COLO668 (cell line): ENCODE data around the gene LMO4.

Experiments
- DNase-seq: peaks from one replicate; lab custom pipeline; 2025; ENCODE audit not compliant: unreplicated experiment; lab: John Stamatoyannopoulos, UW

Gene LMO4

DNA sequence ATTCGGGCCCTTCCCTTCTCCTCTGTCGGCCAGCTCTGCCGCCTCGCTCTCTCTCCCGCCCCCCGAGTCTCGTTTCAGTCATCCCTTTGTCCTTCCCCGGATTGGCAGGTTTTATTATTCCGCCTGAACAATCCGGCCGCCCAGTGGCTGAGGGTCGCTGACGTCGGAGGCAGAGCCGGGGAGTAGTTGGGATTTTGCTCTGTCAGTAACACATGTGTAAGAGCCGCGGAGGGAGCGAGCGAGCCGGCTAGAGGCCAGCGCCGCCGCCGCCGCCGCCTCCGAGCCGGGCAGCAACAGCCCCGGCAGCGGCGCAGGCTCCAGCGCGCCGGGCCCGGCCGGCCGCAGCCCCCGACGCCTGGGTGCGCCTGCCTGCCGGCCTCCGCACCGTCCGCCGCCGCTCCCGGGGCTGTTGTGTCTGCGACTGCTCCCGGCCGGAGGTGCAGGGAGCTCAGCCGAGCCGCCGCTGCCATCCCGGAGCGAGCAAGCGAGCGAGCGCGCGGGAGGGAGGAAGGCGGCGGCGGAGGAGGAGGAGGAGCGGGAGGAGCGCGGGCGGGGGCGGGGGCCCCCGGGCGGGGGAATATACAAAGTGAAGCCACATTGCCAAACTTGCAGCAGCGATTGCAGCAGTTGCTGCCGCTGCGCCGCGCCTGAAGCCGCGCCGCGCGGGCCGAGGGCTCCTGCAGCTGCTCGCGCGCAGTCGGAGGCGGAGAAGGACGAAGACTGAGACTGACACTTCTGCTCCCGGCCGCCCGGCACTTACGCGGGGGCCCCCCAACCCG, at the start of gene LMO4:
LMO4 (plus strand) TSS at position 609 of the 779 bp plus-strand sequence. CDS start 3,136 bp downstream, outside the sequence.
- DNase-seq, result peak; percentile 92

DNA sequence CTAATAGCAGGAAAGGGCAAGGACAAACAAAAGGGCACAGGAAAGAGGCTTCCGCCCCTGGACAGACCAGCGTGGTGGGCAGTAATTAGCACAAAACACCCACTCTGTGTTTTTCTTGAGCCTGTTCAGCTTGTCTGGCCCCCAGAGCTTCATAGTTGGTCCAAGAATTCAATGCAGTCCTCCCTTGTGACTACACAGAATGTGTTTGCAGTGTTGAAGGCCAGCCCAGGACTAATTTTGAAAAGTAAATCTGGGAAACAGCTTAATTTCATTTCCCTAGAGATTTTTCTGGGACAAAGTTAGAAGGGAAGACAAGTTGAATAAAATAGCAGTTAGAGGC, 49.2 kb upstream of the LMO4 start:
- DNase-seq, result no peak

- DNase-seq, result no peak
These were observed 48.6 kb upstream of the LMO4 start for GRCh38 chr1:87279966-87280535.

DNA sequence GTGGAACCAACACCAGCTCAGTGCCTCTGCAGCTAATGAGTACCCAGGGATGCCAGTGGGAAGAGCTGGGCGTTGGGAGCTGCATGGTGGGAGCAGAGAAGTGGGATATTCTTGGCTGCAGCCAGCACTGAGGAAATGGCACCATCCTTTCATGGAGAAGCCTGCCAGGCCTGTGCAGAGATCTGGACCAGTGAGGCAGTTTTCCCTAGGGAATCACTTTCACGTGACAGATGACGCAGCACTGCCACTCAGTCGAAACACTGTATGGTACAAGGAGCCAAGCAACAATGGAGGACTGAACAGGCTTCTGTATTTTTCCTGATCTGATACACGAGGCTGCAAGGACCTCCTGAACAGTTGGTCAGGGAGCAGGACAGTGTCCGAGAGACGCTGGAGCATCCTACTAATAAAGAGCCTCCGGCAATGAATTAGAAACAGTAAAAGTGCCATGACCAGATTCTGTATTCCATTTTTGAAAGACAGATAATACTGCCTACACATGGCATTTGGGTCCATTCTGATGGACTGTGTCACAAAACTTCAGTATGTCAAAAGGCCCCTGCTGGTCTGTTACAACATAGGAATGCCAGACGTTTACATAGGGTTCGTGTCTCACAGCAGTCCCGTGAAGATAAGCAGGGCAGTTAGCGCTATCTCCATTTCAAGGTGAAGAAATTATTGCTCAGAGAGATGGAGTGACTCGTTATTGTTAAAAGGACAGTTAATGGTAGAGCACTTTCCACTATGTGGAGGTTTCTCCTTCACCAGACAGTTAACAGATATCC, 44.0 kb upstream of the LMO4 start:
- DNase-seq, result no peak

- DNase-seq, result no peak
These were observed 37.6 kb upstream of the LMO4 start for GRCh38 chr1:87291107-87291506.

DNA sequence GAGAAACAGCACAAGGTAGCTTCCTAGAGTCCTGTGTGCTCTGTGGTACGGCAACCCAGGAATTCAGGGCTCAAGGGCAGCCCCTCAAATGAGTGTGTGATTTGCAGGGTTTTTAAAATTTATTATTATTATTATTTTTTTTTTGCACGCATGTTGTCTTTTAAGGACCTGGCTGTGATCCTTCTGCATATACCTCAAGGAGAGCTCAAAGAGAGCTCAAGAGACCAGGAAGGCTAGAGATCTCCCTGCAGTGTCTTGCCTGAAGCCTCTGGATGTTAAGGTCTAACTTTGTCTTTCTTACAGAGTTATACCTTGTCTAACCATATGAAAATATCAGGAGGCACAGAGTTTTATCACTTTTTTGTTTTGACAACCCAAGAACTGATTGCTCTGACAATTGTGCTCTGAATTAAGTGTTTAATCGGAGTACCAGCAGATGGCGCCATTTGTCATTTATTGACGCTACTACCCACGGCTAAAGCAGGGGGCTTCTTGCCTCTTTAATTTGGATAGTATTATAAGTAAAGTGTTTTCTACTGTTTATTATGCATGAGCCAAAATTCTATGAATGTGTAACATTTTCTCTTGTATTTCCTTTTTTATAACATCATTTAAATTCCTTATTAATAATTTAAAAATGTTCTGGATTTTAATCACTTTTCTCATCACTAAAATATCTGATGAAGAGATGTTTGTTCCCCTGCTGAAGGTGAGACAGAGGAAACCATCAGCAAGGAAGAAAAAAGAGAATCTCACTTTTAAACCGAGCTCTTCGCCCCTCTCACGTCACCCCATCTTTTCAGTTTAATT, 35.8 kb upstream of the LMO4 start:
- peak; percentile 75 for DNase-seq

DNA sequence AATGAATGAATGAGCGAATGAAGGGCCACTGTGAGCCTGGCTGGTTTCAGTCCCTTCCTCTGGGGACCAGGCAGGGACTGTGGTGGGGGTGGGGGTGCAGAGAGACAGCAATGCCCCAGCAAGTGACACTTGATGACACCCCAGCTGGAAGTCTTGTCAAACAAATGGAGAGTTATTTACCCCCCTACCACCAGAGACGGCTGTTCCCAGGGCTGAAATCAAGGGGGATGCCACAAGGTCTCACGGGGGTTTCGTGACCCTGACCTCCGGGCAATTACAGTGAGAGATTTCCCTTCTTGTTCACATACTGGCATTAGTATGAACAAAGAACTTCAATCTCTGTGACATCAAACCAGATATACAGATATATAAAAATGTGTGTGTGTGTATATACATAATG, 34.0 kb upstream of the LMO4 start:
- no peak for DNase-seq

DNA sequence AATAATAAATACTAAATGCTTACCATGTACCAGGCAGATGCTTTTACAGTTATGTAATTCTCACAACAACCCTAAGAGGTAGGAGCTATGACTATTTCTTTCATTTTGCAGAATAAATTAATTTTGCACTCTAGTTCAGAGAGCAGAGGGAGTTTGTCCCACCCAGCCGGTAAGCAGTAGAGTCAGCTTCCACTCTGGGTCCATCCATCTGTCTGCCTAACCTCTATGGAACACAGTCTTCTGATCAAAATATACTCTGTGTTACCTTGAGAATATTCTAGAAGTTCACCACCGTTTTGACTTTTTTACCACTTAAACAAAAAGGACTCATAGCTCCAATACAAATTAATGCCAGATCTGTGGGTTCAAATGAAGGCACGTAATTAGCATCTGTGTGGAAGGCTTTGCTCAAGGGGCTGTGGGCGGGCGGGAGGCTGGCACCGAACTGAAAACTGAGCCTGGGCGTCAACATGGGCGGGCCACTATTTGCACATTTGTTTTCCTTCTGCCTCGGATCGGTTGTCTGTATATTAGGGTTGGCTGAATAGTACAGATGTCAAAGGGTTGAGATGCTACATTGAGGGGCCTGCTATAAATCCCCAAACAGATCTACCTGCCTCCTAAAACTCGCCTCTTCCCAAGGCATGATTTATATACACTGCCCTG, 33.1 kb upstream of the LMO4 start:
- no peak for DNase-seq

GRCh38 chr1:87296206-87296605, 32.5 kb upstream of the LMO4 start:
- no peak for DNase-seq

DNA sequence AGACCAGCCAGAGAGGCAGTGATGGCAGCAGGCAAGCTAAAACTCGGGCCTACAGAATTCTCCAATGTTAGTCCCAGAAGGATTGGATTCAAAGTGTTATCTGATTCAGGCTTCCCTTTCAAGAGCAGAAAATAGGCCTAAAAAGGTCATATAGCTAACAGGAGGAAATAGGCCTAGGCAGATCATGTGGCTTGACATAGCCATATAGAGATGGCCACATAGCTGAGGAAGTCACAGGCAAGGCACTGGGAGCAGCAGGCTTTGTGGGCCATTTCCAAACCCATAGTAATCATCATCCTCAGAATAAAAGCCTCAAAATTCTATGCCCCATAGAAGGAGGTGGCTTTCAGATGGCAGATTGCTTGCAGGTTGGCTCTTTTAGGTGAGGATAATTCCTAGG, 29.0 kb upstream of the LMO4 start:
- DNase-seq, result no peak

DNA sequence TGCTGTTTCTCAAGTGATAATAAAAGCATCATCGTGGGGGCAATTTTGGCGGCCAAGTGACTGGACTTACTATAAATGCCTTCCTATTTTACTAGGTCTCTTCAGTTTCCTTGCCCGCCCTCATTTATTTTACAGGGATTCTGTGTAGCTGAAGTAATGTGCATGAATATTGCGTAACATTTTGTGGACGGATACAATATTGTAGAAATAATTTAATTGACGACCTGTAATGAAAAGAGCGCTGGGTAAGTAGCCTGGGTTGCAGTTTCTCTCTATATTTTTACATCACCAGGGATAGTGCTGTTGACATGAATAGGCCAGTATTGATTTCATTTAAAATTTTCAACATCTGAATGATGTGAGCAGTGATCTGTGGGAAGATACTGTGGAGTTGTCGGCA, 28.1 kb upstream of the LMO4 start:
- no peak for DNase-seq

GRCh38 chr1:87305151-87305550, 23.5 kb upstream of the LMO4 start:
- DNase-seq, result no peak

- DNase-seq, result no peak
These were observed 22.9 kb upstream of the LMO4 start for GRCh38 chr1:87305762-87306161.

GRCh38 chr1:87307306-87307705, 21.4 kb upstream of the LMO4 start:
- no peak for DNase-seq

DNA sequence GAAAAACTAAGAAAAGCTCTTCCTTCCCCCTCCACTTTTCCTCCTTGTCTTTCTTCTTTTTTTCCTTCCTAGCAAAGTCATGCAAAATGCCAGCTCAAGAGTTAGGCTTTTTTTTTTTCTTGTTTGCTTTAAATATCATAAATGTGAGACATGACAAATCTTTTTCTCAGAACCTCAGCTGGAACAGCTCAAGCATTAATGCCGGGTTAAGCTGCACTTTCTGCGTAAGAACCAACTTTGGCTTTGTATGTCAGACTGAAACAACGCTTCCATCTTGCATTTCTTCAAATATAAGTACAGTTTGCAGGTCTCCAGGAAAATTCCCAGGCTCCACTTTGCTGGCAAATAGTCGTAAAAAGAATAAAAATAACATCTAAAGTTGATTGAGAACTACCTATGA, 20.7 kb upstream of the LMO4 start:
- DNase-seq, result no peak

DNA sequence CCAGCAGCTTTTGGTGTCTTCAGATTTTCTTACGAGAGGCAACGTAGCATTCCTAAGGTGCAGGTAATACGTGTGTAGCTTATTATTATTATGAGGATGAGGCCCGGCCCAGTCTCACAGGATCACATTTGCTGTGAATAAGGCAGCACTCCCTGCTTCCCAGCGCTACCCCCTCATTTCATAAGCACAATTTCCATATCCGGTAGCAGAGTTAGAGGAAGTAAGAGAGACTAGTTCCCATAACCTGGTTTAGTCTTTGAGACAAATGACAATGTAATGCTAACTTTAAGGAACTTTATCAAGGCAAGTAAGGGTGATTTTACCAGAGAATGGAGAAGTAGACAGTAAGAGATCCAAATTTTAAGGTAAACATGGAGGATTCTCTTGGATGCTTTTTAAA, 14.6 kb upstream of the LMO4 start:
- no peak for DNase-seq

DNA sequence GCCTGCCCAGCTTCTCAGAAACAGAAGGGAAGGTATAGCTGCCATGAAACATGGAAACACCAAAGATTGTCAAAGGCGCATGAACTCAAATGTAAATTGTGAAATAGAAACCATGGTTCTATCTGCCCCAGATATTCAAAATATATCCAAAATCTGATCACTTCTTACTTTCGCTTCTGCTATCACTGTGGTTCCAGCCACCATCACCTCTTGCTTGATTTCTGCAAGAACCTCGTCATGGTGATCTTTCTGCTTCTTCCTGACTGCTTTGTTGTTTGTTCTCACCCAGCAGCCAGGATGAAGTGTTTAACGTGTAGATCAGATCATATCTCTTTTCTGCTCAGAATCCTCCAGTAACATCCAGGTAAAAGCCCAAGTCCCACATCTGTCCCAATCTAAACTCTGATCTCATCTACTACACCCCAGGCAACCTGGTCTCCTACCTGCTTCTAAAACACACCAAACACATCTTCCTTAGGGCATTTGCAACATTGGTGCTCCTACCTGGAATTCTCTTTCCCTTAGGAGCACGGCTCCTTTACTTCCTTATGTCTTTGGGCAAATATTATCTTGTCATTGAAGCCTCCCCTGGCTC, 10.5 kb upstream of the LMO4 start:
- no peak for DNase-seq

GRCh38 chr1:87318806-87319205, 9.9 kb upstream of the LMO4 start:
- DNase-seq, result no peak

DNA sequence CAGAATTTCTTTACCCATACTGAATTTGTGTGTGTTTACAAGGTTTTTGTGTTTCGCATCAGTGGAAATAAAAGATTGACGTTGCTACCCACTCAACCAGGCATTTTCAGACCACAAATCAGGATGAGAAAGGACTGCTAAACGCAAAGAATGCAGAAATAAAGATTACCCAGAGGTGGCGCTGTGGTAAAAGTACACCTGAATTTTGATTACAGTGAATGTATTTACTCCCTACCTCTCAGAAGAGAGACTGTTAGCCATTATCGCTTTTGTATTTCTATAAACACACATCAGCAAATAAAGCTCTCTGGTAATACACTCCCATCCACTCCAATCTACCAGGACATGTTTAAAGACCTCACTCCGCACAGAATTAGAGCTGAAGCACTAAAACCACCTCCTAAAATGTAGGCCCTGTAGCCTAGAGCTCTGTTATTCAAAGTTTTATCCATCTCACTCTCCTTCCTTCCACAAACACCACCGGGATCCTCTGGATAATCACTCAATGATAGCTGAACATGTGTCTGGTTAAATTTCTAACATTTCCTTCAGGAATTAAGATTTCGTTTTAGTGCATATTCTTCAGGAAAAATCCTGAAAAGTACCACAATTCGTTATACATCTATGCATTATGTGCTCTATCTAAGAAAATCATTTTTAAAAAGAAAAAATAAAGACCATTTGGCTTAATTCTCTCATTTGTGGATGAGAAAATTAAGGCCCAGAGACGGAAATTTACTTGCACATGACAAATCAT, 2.5 kb upstream of the LMO4 start:
- peak; percentile 65 for DNase-seq
